Lower lobe of right lung (tissue), 2 donors: Measurements from ENCODE around the gene ENDOV. TPM values are rescaled to one million over a fixed set of nuclear protein-coding genes. Genes with fewer than 3 reads are reported as not detected.

ENCODE experiments used
- ATAC-seq, 2 donors: fragments of 200-7000 bp; cut with Tn5 transposase; one replicate each; pipeline ENCODE4 v1.9.1; 2020 to 2022; ENCODE audit warnings: mild to moderate bottlenecking in 2 of 2, moderate library complexity in 2 of 2
- DNase-seq: peaks from one replicate; pipeline ENCODE4 v3.0.0-alpha.2; 2020
- H3K27ac ChIP-seq: fragments of 200-600 bp; one replicate; pipeline ENCODE4 v1.8.0; 2022
- H3K27me3 ChIP-seq: fragments of 200-600 bp; one replicate; pipeline ENCODE4 v1.8.0; 2022; ENCODE audit warnings: low read depth
- H3K36me3 ChIP-seq: fragments of 200-600 bp; one replicate; pipeline ENCODE4 v1.8.0; 2022; ENCODE audit warnings: mild to moderate bottlenecking
- H3K4me1 ChIP-seq: fragments of 200-600 bp; one replicate; pipeline ENCODE4 v1.8.0; 2022
- H3K4me3 ChIP-seq: fragments of 200-600 bp; one replicate; pipeline ENCODE4 v1.8.0; 2022; ENCODE audit warnings: mild to moderate bottlenecking
- H3K9me3 ChIP-seq: fragments of 200-600 bp; one replicate; pipeline ENCODE4 v1.8.0; 2022
- intact Hi-C: fragments of 100-400 bp; cut with DNase I; formaldehyde crosslinking; loops from one replicate; pipeline ENCODE4 v1.11.0; 2022
- total RNA-seq: library from RNA; stranded (reverse); fragmentation: NEBNext Ultra II Directional; extraction: Animal tissue kit (Norgen Biotek cat#: 25700); gene quantifications from one replicate; pipeline ENCODE4 v1.2.1, GENCODE V29; 2021
- TF ChIP-seq, protein P1 (sequence below): fragments of 200-600 bp; IDR thresholded peaks from one replicate; pipeline ENCODE4 v1.8.0; 2022; ENCODE audit warnings: antibody characterized with exemption, mild to moderate bottlenecking
- donor health status: DM: no; HTN: yes; CAD: no; lungs with severe emphysema.

Gene ENDOV
- total RNA-seq, 1 donor from 2014 or later, result 23.4 TPM

DNA sequence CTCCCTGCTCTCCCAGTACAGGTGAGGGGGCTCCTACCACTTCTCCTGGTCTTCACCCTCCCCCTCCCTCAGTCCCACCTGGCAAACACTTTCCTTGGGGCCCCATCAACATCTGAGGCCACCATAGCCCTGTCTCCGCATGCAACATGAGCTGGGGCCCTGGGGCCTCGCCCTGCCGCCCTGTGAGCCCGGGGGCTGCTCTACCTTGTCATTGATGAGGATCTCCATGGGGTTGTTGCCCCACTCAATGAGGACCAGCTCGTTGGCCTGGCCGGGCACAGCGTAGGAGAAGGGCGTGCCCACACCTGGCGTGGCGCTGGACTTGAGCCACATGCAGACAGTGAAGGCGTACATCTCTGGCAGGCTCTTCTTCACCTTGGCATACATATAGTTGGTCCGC is 58.0 kb downstream of the ENDOV start:
- H3K4me3 ChIP-seq, result no peak overlapping the region
- ATAC-seq, result no peak
- TF ChIP-seq, protein P1, sequence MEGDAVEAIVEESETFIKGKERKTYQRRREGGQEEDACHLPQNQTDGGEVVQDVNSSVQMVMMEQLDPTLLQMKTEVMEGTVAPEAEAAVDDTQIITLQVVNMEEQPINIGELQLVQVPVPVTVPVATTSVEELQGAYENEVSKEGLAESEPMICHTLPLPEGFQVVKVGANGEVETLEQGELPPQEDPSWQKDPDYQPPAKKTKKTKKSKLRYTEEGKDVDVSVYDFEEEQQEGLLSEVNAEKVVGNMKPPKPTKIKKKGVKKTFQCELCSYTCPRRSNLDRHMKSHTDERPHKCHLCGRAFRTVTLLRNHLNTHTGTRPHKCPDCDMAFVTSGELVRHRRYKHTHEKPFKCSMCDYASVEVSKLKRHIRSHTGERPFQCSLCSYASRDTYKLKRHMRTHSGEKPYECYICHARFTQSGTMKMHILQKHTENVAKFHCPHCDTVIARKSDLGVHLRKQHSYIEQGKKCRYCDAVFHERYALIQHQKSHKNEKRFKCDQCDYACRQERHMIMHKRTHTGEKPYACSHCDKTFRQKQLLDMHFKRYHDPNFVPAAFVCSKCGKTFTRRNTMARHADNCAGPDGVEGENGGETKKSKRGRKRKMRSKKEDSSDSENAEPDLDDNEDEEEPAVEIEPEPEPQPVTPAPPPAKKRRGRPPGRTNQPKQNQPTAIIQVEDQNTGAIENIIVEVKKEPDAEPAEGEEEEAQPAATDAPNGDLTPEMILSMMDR, result no peak
- intact Hi-C loops, result no loop called here
- H3K4me1 ChIP-seq, result peaks cover 35% of the 10 kb centered on the region
- no peaks in the 10 kb centered on the region for H3K36me3 ChIP-seq
- no peak overlapping the region for H3K27ac ChIP-seq
- H3K9me3 ChIP-seq, result no peaks in the 10 kb centered on the region
- peaks cover 93% of the 10 kb centered on the region for H3K27me3 ChIP-seq
- DNase-seq, result no peak

DNA sequence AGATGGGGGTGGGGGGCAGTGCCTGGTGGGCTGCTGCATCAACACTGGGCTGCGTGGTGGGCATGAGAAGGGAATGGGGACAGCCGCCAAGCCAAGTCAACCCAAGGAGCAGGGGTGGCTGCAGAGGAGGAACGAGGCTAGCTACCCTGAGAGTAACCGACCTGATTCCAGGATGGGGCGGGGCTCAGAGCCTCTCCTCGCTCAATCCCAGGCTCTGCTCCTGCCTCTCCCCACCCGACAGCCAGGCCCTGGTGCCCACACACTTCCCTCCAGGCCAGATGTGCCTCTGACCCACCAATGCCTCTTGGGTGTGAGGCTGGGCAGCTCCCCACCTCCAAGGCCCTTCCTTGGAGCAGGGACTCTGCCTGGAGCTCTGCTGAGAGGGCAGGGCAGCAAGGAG is 58.7 kb downstream of the ENDOV start:
- no peaks in the 10 kb centered on the region for H3K9me3 ChIP-seq
- ATAC-seq (no peak), DNase-seq (no peak)
- no peaks in the 10 kb centered on the region for H3K36me3 ChIP-seq
- H3K27me3 ChIP-seq, result peaks cover 93% of the 10 kb centered on the region
- intact Hi-C loops, result no loop called here
- no peak overlapping the region for H3K4me3 ChIP-seq
- TF ChIP-seq, protein P1, result no peak
- peaks cover 42% of the 10 kb centered on the region for H3K4me1 ChIP-seq
- H3K27ac ChIP-seq, result no peak overlapping the region

DNA sequence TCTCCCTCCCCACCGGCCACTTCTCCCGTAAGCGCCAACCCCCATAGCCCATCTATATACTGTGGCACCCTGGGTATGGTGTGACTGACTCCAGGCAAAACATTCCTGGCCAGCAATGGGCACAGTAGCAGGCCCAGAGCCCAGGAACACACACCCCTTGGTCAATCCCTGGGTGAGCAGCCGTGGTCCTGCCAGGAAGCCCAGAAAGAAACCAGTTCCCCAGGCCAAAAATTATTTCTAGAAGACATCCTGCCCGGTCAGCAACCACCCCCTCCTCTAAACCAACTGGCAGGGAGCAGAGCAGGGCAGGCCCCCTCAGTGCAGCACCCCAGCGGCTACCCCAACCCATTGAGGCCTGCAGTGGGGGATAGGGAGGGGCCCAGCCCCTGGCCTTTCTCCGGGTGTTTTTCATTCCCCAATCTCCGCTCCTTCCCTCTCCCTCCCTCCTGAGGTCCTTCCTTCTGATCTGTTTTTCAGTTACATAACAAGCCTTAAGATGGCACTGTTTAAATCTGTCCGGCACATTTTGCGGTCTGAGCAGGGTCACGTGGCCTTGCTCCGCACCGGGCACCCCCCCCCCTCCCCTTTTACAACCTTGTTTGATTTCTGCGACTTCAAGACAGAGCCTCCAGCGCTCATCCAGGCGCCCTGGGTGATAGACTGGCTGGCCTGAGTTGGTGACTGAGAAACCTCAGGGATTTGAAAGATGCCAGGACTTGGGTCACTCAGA is 59.4 kb downstream of the ENDOV start:
- Histone ChIP-seq H3K4me3 (no peak overlapping the region), H3K27ac (no peak overlapping the region)
- no peak for DNase-seq

DNA sequence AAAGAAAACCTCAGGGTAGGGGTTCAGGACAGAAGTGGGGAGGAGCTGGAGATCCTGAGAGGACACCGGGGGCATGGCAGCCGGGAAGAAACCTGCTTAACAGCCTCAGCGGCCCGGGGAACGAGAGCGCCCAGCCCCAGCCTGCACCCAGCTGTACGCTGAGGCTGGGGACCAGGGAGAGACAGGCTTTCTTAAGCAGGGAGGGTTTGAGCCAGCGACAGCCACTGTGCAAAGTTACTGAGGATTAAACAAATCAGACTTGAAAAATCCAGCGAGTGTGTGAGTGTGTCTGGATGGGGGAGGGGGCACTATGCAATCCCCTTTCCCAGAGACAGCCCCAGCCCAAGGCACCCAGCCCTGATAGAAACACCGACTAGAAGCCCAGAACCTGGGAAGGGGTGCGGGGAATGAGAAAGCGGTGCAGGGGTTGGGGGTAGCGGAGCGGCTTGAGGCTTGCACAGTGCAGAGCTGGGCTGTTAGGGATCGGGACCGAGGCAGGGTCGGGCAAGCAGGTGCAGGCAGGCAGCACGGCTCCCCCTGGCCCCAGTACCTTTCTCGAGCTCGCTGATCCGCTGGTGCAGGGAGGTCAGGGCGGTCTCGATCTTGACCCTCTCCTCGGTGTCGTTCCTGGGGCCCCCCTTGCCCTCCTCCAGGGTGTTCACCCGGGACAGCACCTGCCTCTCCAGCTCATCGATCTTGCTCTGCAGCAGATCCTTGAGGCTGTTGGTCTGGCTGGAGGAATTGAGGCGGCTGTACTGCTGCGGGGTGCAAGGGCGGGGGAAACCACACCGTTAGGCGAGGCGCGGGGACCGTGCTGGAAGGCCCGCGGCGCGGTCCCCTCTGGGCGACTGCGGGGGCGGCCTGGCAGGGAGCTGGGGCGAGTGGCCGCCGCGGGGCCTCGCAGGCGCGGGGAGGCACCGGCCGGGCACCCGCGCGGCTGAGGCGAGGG is 60.3 kb downstream of the ENDOV start:
- H3K27me3 ChIP-seq, result peaks cover 94% of the 10 kb centered on the region
- no peak for ATAC-seq
- intact Hi-C loops, result no loop called here

More for the DNA sequence above, 59.4 kb downstream of the ENDOV start:
- Histone ChIP-seq H3K27me3 (peaks cover 94% of the 10 kb centered on the region), H3K4me1 (peaks cover 46% of the 10 kb centered on the region), H3K36me3 (no peaks in the 10 kb centered on the region), H3K9me3 (no peaks in the 10 kb centered on the region)
- TF ChIP-seq, protein P1, result no peak
- ATAC-seq, result no peak
- intact Hi-C loops, result no loop called here

More for the DNA sequence above, 60.3 kb downstream of the ENDOV start:
- H3K9me3 ChIP-seq, result no peaks in the 10 kb centered on the region
- TF ChIP-seq, protein P1, result no peak
- H3K4me1 ChIP-seq, result peaks cover 46% of the 10 kb centered on the region
- H3K27ac ChIP-seq, result no peak overlapping the region
- DNase-seq, result no peak
- peak overlapping the region; percentile 40 for H3K4me3 ChIP-seq
- H3K36me3 ChIP-seq, result no peaks in the 10 kb centered on the region
